Astrocyte (in vitro differentiated cells and primary cell): ENCODE data around the gene SLC39A3.

Source experiments
- EZH2 ChIP-seq: IDR thresholded peaks from 2 replicates; pipeline ENCODE4 v1.6.1; 2012; ENCODE audit warnings: mild to moderate bottlenecking, low read length, inconsistent platforms; ENCODE audit not compliant: insufficient read depth
- TF ChIP-seq, protein P1 (sequence below): IDR thresholded peaks from 2 replicates; pipeline ENCODE4 v1.5.1; 2011; ENCODE audit warnings: low read depth, mild to moderate bottlenecking, inconsistent platforms, low read length, moderate library complexity; ENCODE audit not compliant: insufficient read depth

DNA sequence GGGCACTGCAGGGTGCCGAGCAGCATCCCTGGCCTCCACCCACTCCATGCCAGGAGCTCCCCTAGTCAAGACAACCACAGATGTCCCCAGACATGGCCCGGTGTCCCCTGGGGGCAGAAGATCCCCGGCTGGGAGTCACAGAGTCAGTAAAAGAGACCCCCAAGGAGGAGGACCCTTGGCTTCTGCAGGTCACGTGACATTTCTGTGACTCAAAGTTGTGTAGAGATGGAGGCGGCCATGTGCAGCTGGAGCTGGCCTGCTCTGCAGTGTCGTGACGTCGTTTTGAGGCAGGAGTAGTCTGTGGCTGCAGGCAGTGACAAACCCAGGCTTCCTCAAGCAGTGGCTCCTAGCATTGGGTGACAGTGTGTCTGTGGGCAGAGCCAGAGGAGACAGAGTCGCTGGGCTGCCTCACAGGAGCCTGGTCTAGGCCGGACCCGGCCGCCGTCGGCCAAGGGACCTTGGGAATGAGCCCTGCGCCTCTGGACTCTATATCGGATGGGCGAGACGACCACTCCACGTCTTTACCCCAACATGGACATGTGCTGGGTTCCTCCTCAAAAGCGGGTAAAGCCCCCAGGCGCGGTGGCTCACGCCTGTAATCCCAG, 10.9 kb downstream of the SLC39A3 start:
- TF ChIP-seq, protein P1, sequence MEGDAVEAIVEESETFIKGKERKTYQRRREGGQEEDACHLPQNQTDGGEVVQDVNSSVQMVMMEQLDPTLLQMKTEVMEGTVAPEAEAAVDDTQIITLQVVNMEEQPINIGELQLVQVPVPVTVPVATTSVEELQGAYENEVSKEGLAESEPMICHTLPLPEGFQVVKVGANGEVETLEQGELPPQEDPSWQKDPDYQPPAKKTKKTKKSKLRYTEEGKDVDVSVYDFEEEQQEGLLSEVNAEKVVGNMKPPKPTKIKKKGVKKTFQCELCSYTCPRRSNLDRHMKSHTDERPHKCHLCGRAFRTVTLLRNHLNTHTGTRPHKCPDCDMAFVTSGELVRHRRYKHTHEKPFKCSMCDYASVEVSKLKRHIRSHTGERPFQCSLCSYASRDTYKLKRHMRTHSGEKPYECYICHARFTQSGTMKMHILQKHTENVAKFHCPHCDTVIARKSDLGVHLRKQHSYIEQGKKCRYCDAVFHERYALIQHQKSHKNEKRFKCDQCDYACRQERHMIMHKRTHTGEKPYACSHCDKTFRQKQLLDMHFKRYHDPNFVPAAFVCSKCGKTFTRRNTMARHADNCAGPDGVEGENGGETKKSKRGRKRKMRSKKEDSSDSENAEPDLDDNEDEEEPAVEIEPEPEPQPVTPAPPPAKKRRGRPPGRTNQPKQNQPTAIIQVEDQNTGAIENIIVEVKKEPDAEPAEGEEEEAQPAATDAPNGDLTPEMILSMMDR, result no peak
- TF ChIP-seq EZH2, result no peak
